ENCODE data around the gene HNF4A.

Gene HNF4A

GRCh38 chr20:44423480-44423879 lies 68.0 kb downstream of the HNF4A start:
- DNase-seq (ENCODE audit: low read depth in 2 of 2), result no peak
- H3K4me3 ChIP-seq (replicated peaks in 1 of 2; ENCODE audit: low read depth in 2 of 2, low read length in 2 of 2), result no peak overlapping the region
- TF ChIP-seq CTCF (IDR thresholded peaks at IDR 0.05; ENCODE audit: low read depth, low read length), result no peak

GRCh38 chr20:44424039-44424495 lies 68.6 kb downstream of the HNF4A start:
- DNase-seq (ENCODE audit: low read depth in 2 of 2), result no peak
- TF ChIP-seq CTCF (IDR thresholded peaks at IDR 0.05; ENCODE audit: low read depth, low read length), result no peak
- no peak overlapping the region for H3K4me3 ChIP-seq (replicated peaks in 1 of 2; ENCODE audit: low read depth in 2 of 2, low read length in 2 of 2)

GRCh38 chr20:44425923-44426322 lies 70.4 kb downstream of the HNF4A start:
- DNase-seq (ENCODE audit: low read depth in 2 of 2), result no peak
- TF ChIP-seq CTCF (IDR thresholded peaks at IDR 0.05; ENCODE audit: low read depth, low read length), result no peak
- no peak overlapping the region for H3K4me3 ChIP-seq (replicated peaks in 1 of 2; ENCODE audit: low read depth in 2 of 2, low read length in 2 of 2)

- DNase-seq (ENCODE audit: low read depth in 2 of 2), result no peak
- TF ChIP-seq CTCF (IDR thresholded peaks at IDR 0.05; ENCODE audit: low read depth, low read length), result no peak
- H3K4me3 ChIP-seq (replicated peaks in 1 of 2; ENCODE audit: low read depth in 2 of 2, low read length in 2 of 2), result no peak overlapping the region
Measured at GRCh38 chr20:44426879-44427790, 71.6 kb downstream of the HNF4A start.

GRCh38 chr20:44427804-44428173 lies 72.3 kb downstream of the HNF4A start:
- no peak for TF ChIP-seq CTCF (IDR thresholded peaks at IDR 0.05; ENCODE audit: low read depth, low read length)
- no peak for DNase-seq (ENCODE audit: low read depth in 2 of 2)
- H3K4me3 ChIP-seq (replicated peaks in 1 of 2; ENCODE audit: low read depth in 2 of 2, low read length in 2 of 2), result no peak overlapping the region

- no peak for TF ChIP-seq CTCF (IDR thresholded peaks at IDR 0.05; ENCODE audit: low read depth, low read length)
Measured at GRCh38 chr20:44428174-44429016, 72.9 kb downstream of the HNF4A start.

More at GRCh38 chr20:44428174-44429016, 72.9 kb downstream of the HNF4A start:
- no peak for DNase-seq (ENCODE audit: low read depth in 2 of 2)
- no peak overlapping the region for H3K4me3 ChIP-seq (replicated peaks in 1 of 2; ENCODE audit: low read depth in 2 of 2, low read length in 2 of 2)

Measured in cardiac fibroblast (primary cell).